ENCODE results near the gene CLMN. TPM values are rescaled to one million over a fixed set of nuclear protein-coding genes. Genes with fewer than 3 reads are reported as not detected.

CLMN gene
- total RNA-seq, 2 experiments from 2014 or later: 0.29 to 0.40 TPM

GRCh38 chr14:95268350-95268749, 51.4 kb downstream of the CLMN start:
- ChIA-PET CTCF (no interaction called here), POLR2A (interaction anchor here (0.7 kb wide), 1 partner anchor 68 kb away, joined by 4 read pairs; no protein-coding TSS in a partner anchor)

GRCh38 chr14:95267306-95267705, 52.4 kb downstream of the CLMN start:
- POLR2A ChIA-PET: no interaction called here
- CTCF ChIA-PET: no interaction called here

- POLR2A ChIA-PET: interaction anchor here (1.3 kb wide), 1 partner anchor 50 kb away, joined by 3 read pairs; no protein-coding TSS in a partner anchor
Measured at GRCh38 chr14:95265106-95266094, 54.3 kb downstream of the CLMN start.

GRCh38 chr14:95264271-95264973, 55.3 kb downstream of the CLMN start:
- ChIA-PET POLR2A (no interaction called here), CTCF (interaction anchor here (0.7 kb wide), 2 partner anchors 64 to 110 kb away, joined by 3 read pairs; no protein-coding TSS in a partner anchor)

More at GRCh38 chr14:95265106-95266094, 54.3 kb downstream of the CLMN start:
- CTCF ChIA-PET: no interaction called here

GRCh38 chr14:95263527-95264231, 56.0 kb downstream of the CLMN start:
- ChIA-PET POLR2A (no interaction called here), CTCF (interaction anchor here (0.7 kb wide), 1 partner anchor 50 kb away, joined by 3 read pairs; no protein-coding TSS in a partner anchor)

GRCh38 chr14:95262511-95262891, 57.2 kb downstream of the CLMN start:
- ChIA-PET POLR2A (no interaction called here), CTCF (no interaction called here)

- ChIA-PET POLR2A (no interaction called here), CTCF (no interaction called here)
Measured at GRCh38 chr14:95261616-95262510, 57.8 kb downstream of the CLMN start.

- POLR2A ChIA-PET: interaction anchor here (0.6 to 0.7 kb wide), 3 partner anchors 144 to 1269 kb away, joined by 3 to 5 read pairs (median 3); no protein-coding TSS in a partner anchor
- CTCF ChIA-PET: no interaction called here
Measured at GRCh38 chr14:95260537-95261361, 59.0 kb downstream of the CLMN start.

GRCh38 chr14:95258754-95259593, 60.7 kb downstream of the CLMN start:
- CTCF ChIA-PET: no interaction called here
- POLR2A ChIA-PET: no interaction called here

GRCh38 chr14:95258156-95258555, 61.6 kb downstream of the CLMN start:
- ChIA-PET POLR2A (no interaction called here), CTCF (no interaction called here)

GRCh38 chr14:95257521-95257920, 62.2 kb downstream of the CLMN start:
- ChIA-PET CTCF (no interaction called here), POLR2A (no interaction called here)

GRCh38 chr14:95256776-95257060, 63.0 kb downstream of the CLMN start:
- ChIA-PET POLR2A (no interaction called here), CTCF (no interaction called here)

GRCh38 chr14:95256002-95256775, 63.5 kb downstream of the CLMN start:
- ChIA-PET CTCF (no interaction called here), POLR2A (no interaction called here)

- ChIA-PET POLR2A (no interaction called here), CTCF (no interaction called here)
Measured at GRCh38 chr14:95255487-95255886, 64.2 kb downstream of the CLMN start.

GRCh38 chr14:95255013-95255412, 64.7 kb downstream of the CLMN start:
- ChIA-PET POLR2A (no interaction called here), CTCF (no interaction called here)

- POLR2A ChIA-PET: no interaction called here
- CTCF ChIA-PET: no interaction called here
Measured at GRCh38 chr14:95254288-95254687, 65.4 kb downstream of the CLMN start.

GRCh38 chr14:95253039-95253630, 66.6 kb downstream of the CLMN start:
- POLR2A ChIA-PET: no interaction called here
- CTCF ChIA-PET: no interaction called here

Measured in activated CD8-positive, alpha-beta memory T cell treated with anti-CD3 and anti-CD28 coated beads for 36 hours (primary cell).